Heart left ventricle (tissue), 16 donors: ENCODE results near the gene RNF186. TPM values are rescaled to one million over a fixed set of nuclear protein-coding genes. Genes with fewer than 3 reads are reported as not detected.

Source experiments
- ATAC-seq, 4 donors: fragments of 200-7000 bp; cut with Tn5 transposase; one replicate each; pipeline ENCODE4 v1.9.1; 2020 to 2022; ENCODE audit warnings: moderate library complexity in 4 of 4, mild to moderate bottlenecking in 3 of 4, moderate number of reproducible peaks in 1 of 4
- DNase-seq, 5 donors: peaks; one replicate each; pipeline ENCODE4 v3.0.0-alpha.2; 2020
- H3K27ac ChIP-seq, 12 donors: fragments of 200-600 bp; sonication (generic) in 4 of 12; one replicate each; pipeline versions ENCODE4 v1.5.0 to v1.8.0; 2016 to 2022; ENCODE audit warnings: mild to moderate bottlenecking in 2 of 12
- H3K27me3 ChIP-seq, 9 donors: fragments of 200-600 bp; sonication (generic) in 2 of 9; one replicate each; pipeline versions ENCODE4 v1.5.1 to v1.8.0; 2016 to 2022; ENCODE audit warnings: mild to moderate bottlenecking in 3 of 9
- H3K36me3 ChIP-seq, 9 donors: fragments of 200-600 bp; sonication (generic) in 2 of 9; one replicate each; pipeline versions ENCODE4 v1.5.0 to v1.8.0; 2018 to 2022; ENCODE audit warnings: mild to moderate bottlenecking in 2 of 9
- H3K4me1 ChIP-seq, 12 donors: fragments of 200-600 bp; sonication (generic) in 4 of 12; one replicate each; pipeline versions ENCODE4 v1.5.0 to v1.8.0; 2016 to 2022; ENCODE audit warnings: mild to moderate bottlenecking in 3 of 12
- H3K4me3 ChIP-seq, 12 donors: fragments of 200-600 bp; sonication (generic) in 4 of 12; one replicate each; pipeline versions ENCODE4 v1.5.0 to v1.8.0; 2017 to 2022; ENCODE audit warnings: mild to moderate bottlenecking in 9 of 12, moderate library complexity in 4 of 12
- H3K9me3 ChIP-seq, 12 donors: fragments of 200-600 bp; sonication (generic) in 4 of 12; one replicate each; pipeline versions ENCODE4 v1.5.0 to v1.8.0; 2016 to 2022; ENCODE audit warnings: mild to moderate bottlenecking in 1 of 12
- POLR2A ChIP-seq, 2 donors: fragments of 450-650 bp; IDR thresholded peaks; one replicate each; pipeline ENCODE4 v1.6.1; 2017; ENCODE audit warnings: antibody characterized with exemption in 2 of 2, mild to moderate bottlenecking in 2 of 2, moderate library complexity in 2 of 2
- WGBS, 4 donors: extraction: QIAGEN DNeasy Blood & Tissue Kit in 2 of 4; methylation state at CpG; one replicate each; pipeline versions ENCODE4 v1.1.5 to v1.1.7; 2013 to 2018; 5-methylcytosine and 5-hydroxymethylcytosine counted together
- intact Hi-C, 10 donors: fragments of 100-400 bp; cut with DNase I; formaldehyde crosslinking; loops; one replicate each; pipeline versions ENCODE4 v1.11.1 to v1.14.2; 2022
- polyA plus RNA-seq, 2 donors: library from polyadenylated mRNA; stranded (reverse); fragments of 200-250 nt; gene quantifications; one replicate each; pipeline ENCODE4 v1.2.3, GENCODE V29; 2013
- total RNA-seq, 9 donors: library from RNA; depleted of rRNA in 2 of 9; stranded (reverse); fragments of >200 nt in 2 of 9; fragmentation: NEBNext Ultra II Directional in 3 of 9; extraction: Animal tissue kit (Norgen Biotek cat#: 25700) in 3 of 9; gene quantifications; one replicate each; pipeline versions ENCODE4 v1.1.0 to v1.2.4, GENCODE V29; 2016 to 2023
- TF ChIP-seq, protein P1 (sequence below), 12 donors: fragments of 200-600 bp; sonication (generic) in 4 of 12; IDR thresholded peaks; one replicate each; pipeline versions ENCODE4 v1.5.0 to v1.8.0; 2018 to 2022; ENCODE audit warnings: antibody characterized with exemption in 12 of 12, mild to moderate bottlenecking in 5 of 12
- donor health status: ischemic (EF 13 %, LVEDD 7.1; RV severe dilation, severe dysfunction).
- donor health status: healthy with polysubstance abuse.
- donor health status: DM: no; HTN: yes; CAD: no.
- donor health status: DM: no; HTN: no; CAD: no.
- donor health status: ischemic (EF 25% LVEDD 6.9; RV normal size, moderate dysfunction).
- donor health status: ischemic (EF 25% LVEDD 5.7; RV mildly dilated, moderate dysfunction).
- donor health status: healthy.
- donor health status: DM: yes; HTN: yes; CAD: no.
- donor health status: ischemic (EF 35%, LVEDD 5.7; RV mildly dilated, moderate dysfunction).
- donor health status: nonischemic (EF 11% LVEDD 7.7; RV severe dilation, severe dysfunction).
- donor health status: DM: yes; HTN: yes; CAD: no.
- donor health status: PGD.
- donor health status: ischemic (EF 29% LVEDD 5.4; RV normal size, mild dysfunction).
- donor health status: nonischemic (EF 23%, LVEDD 6.1; RV moderate dilation, normal function).

RNF186 gene
- total and polyA plus RNA-seq, 11 donors: not detected

DNA sequence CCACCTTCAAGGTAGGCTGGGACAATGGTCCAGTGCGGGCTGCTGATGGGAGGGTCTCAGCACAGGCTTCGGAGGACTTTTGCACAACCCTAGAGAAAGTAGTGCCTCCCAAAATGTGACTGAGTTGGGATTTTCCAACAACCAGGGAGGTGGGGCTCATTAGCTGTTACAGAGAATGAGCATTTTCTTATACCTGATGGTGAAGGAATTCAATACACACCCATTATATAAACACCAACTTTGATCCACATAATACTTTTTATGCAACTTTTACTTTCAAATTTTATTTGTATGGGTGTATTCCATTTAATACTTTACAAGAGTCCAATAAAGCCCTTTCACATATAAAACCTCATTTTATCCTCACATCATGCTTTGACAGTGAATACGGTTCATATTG lies 31.3 kb upstream of the RNF186 start:
- no peak overlapping the region for H3K4me3 ChIP-seq
- H3K9me3 ChIP-seq: no peaks in the 10 kb centered on the region
- no peak overlapping the region for H3K27ac ChIP-seq
- DNase-seq: no peak
- TF ChIP-seq, protein P1, sequence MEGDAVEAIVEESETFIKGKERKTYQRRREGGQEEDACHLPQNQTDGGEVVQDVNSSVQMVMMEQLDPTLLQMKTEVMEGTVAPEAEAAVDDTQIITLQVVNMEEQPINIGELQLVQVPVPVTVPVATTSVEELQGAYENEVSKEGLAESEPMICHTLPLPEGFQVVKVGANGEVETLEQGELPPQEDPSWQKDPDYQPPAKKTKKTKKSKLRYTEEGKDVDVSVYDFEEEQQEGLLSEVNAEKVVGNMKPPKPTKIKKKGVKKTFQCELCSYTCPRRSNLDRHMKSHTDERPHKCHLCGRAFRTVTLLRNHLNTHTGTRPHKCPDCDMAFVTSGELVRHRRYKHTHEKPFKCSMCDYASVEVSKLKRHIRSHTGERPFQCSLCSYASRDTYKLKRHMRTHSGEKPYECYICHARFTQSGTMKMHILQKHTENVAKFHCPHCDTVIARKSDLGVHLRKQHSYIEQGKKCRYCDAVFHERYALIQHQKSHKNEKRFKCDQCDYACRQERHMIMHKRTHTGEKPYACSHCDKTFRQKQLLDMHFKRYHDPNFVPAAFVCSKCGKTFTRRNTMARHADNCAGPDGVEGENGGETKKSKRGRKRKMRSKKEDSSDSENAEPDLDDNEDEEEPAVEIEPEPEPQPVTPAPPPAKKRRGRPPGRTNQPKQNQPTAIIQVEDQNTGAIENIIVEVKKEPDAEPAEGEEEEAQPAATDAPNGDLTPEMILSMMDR (IDR thresholded peaks at IDR 0.05): no peak
- TF ChIP-seq POLR2A (IDR thresholded peaks at IDR 0.05): no peak
- H3K36me3 ChIP-seq: no peaks in the 10 kb centered on the region
- no peaks in the 10 kb centered on the region for H3K4me1 ChIP-seq
- 90 to 97% (median 95%) methylated on average over 3 of the region's 3 CpGs for WGBS, 4 donors
- intact Hi-C loops: no loop called here
- no peak for ATAC-seq
- H3K27me3 ChIP-seq: peaks cover 0 to 20% (median 3%) of the 10 kb centered on the region in 9 donors

- TF ChIP-seq, protein P1 (IDR thresholded peaks at IDR 0.05): no peak
- TF ChIP-seq POLR2A (IDR thresholded peaks at IDR 0.05): no peak
- Histone ChIP-seq H3K36me3 (no peaks in the 10 kb centered on the region), H3K4me1 (no peaks in the 10 kb centered on the region), H3K27me3 (peaks cover 0 to 20% (median 3%) of the 10 kb centered on the region in 9 donors), H3K27ac (no peak overlapping the region), H3K9me3 (no peaks in the 10 kb centered on the region), H3K4me3 (no peak overlapping the region)
- ATAC-seq: no peak
- 86 to 95% (median 89%) methylated on average over 8 of the region's 8 CpGs for WGBS, 4 donors
- no peak for DNase-seq
- intact Hi-C loops: no loop called here
Measured at GRCh38 chr1:19845555-19845954, 30.5 kb upstream of the RNF186 start.

GRCh38 chr1:19844731-19845495 lies 29.8 kb upstream of the RNF186 start:
- DNase-seq: no peak
- Histone ChIP-seq H3K36me3 (no peaks in the 10 kb centered on the region), H3K27ac (no peak overlapping the region), H3K27me3 (peaks cover 0 to 20% (median 3%) of the 10 kb centered on the region in 9 donors), H3K4me1 (no peaks in the 10 kb centered on the region), H3K4me3 (no peak overlapping the region), H3K9me3 (no peaks in the 10 kb centered on the region)
- no peak for ATAC-seq
- TF ChIP-seq, protein P1 (IDR thresholded peaks at IDR 0.05): no peak
- no peak for TF ChIP-seq POLR2A (IDR thresholded peaks at IDR 0.05)
- intact Hi-C loops: no loop called here
- 37 to 53% (median 43%) methylated on average over 11 of the region's 11 CpGs for WGBS, 4 donors

GRCh38 chr1:19840228-19840627 lies 25.1 kb upstream of the RNF186 start:
- H3K27me3 ChIP-seq: peaks cover 0 to 5% (median 0%) of the 10 kb centered on the region in 9 donors
- H3K4me3 ChIP-seq: no peak overlapping the region
- DNase-seq (no peak), ATAC-seq (no peak)
- H3K4me1 ChIP-seq: no peaks in the 10 kb centered on the region
- H3K27ac ChIP-seq: no peak overlapping the region
- no peaks in the 10 kb centered on the region for H3K9me3 ChIP-seq
- TF ChIP-seq, protein P1 (IDR thresholded peaks at IDR 0.05): no peak
- no peak for TF ChIP-seq POLR2A (IDR thresholded peaks at IDR 0.05)
- no peaks in the 10 kb centered on the region for H3K36me3 ChIP-seq
- intact Hi-C loops: no loop called here
